IgD-negative memory B cell (primary cell): ENCODE data around the gene GRM7. TPM values are rescaled to one million over a fixed set of nuclear protein-coding genes. Genes with fewer than 3 reads are reported as not detected.

Experiments used
- H3K27ac Mint-ChIP-seq, 3 donors: one replicate each; pipeline ENCODE4 v1.8.0; 2020 to 2022; ENCODE audit warnings: mild to moderate bottlenecking in 3 of 3, mixed read lengths in 3 of 3, moderate library complexity in 1 of 3
- H3K27me3 Mint-ChIP-seq: one replicate; pipeline ENCODE4 v1.8.0; 2021; ENCODE audit warnings: mixed read lengths
- H3K36me3 Mint-ChIP-seq: one replicate; pipeline ENCODE4 v1.8.0; 2020; ENCODE audit warnings: mild to moderate bottlenecking, mixed read lengths
- H3K4me1 Mint-ChIP-seq, 3 donors: one replicate each; pipeline ENCODE4 v1.8.0; 2020 to 2022; ENCODE audit warnings: mixed read lengths in 3 of 3, mild to moderate bottlenecking in 1 of 3
- H3K4me3 Mint-ChIP-seq, 4 donors: one replicate each; pipeline ENCODE4 v1.8.0; 2020 to 2022; ENCODE audit warnings: mild to moderate bottlenecking in 4 of 4, mixed read lengths in 4 of 4, moderate library complexity in 3 of 4
- H3K9me3 Mint-ChIP-seq, 3 donors: one replicate each; pipeline ENCODE4 v1.8.0; 2020 to 2021; ENCODE audit warnings: mixed read lengths in 3 of 3, mild to moderate bottlenecking in 1 of 3
- polyA plus RNA-seq: library from polyadenylated mRNA; unstranded; fragments of 300-500 nt; fragmentation: Illumina TruSeq; gene quantifications from one replicate; pipeline ENCODE4 v1.2.3, GENCODE V29; 2021

Gene GRM7
- polyA plus RNA-seq, 1 donor from 2014 or later: not detected

DNA sequence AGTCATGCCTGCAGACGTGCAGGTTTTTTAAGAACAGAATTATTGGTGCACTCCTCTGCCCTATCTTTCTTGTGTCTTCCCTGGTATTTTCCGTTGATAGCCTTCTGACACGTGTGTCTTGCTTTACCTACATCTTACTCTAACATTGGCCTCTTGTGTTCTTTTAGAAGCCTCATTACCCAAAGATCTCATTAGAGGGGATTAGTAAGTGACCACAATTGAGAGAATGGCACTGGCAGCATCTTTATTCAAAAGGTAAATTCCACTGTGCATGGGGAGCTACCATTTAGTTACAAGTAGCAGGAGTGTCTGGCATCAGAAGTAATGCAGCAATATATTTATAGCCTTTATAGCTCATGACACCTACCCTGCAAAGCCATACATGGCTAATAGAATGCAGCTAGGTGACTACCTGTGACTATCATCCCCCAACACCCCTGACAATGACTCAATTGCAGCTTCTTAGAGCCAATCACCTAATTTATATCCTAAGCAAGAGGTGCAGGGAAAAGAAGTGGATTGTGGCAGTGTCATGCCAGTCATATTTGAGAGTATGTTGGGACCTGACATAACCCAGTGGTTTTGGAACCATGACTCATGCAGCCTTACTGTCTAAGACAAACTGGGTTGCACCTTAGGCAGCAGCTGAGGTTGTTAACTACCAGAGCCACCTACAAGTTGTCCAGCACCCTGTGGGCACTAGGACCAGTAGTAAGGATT, 164.8 kb downstream of the GRM7 start:
- Mint-ChIP-seq H3K9me3 (peaks cover 2 to 6% (median 6%) of the 10 kb centered on the region in 3 donors), H3K4me1 (no peaks in the 10 kb centered on the region), H3K27me3 (no peaks in the 10 kb centered on the region), H3K4me3 (no peak overlapping the region), H3K36me3 (no peaks in the 10 kb centered on the region), H3K27ac (no peak overlapping the region)

DNA sequence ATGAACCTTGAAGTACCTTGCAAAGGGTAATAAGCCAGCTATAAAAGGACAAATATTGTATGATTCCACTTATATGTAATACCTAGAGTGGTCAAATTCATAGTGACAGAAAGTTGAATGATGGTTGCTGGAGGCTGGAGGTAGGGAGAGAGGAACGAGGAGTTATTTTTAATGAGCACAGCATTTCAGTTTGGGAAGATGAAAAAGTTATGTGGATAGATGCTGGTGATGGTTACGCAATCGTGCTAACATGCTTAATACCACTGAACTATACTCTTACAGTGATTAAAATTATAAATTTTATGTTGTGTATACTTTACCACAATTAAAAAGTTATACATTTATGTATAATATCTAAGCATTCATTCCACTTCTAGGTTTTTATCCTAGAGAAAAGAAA, 168.6 kb downstream of the GRM7 start:
- peaks cover 0 to 4% (median 2%) of the 10 kb centered on the region in 3 donors for H3K9me3 Mint-ChIP-seq
- H3K4me1 Mint-ChIP-seq: no peaks in the 10 kb centered on the region
- H3K36me3 Mint-ChIP-seq: no peaks in the 10 kb centered on the region
- H3K27ac Mint-ChIP-seq: no peak overlapping the region
- no peaks in the 10 kb centered on the region for H3K27me3 Mint-ChIP-seq
- H3K4me3 Mint-ChIP-seq: no peak overlapping the region

DNA sequence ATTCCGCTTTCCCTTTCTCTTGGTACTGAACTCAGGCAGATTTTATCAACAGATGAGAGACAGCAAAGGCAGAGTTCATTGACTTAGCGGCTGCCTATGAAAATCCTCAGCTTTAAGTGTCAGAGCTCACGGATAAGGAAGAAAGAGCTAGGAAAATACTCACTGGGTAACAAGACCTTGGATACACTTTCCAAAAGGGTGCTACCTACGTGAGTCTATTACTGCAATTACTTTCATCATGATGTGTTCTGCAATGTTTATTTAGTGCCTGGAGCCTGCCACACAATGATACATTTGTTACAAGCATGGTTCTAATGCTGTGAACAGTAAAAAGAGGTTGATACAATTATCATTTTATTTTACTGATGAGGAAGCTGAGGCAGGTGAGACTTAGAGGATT, 177.5 kb downstream of the GRM7 start:
- no peak overlapping the region for H3K4me3 Mint-ChIP-seq
- no peaks in the 10 kb centered on the region for H3K36me3 Mint-ChIP-seq
- H3K9me3 Mint-ChIP-seq: peaks cover 0 to 5% (median 4%) of the 10 kb centered on the region in 3 donors
- no peaks in the 10 kb centered on the region for H3K4me1 Mint-ChIP-seq
- H3K27ac Mint-ChIP-seq: no peak overlapping the region
- no peaks in the 10 kb centered on the region for H3K27me3 Mint-ChIP-seq

DNA sequence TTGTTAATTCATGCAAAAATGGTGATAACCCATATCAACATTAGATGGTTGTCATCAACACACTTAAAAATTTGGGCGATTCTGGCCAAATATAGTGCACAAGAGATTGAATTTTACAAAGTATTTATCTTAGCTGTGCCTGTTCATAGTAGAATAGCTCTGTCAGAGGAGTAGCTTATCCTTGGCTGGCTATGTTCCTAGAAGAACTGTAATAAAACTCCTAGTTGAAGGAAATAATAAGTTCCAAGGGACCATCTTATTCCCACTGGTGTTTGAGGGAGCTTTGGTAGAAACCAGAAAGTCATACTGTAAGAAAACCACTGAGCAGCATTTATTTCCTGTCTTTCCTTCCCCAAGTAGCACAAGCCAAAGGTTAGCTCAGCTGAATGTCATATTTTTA, 201.8 kb downstream of the GRM7 start:
- Mint-ChIP-seq H3K9me3 (peaks cover 0 to 24% (median 0%) of the 10 kb centered on the region in 3 donors), H3K4me3 (no peak overlapping the region), H3K27ac (no peak overlapping the region), H3K27me3 (no peaks in the 10 kb centered on the region), H3K36me3 (no peaks in the 10 kb centered on the region), H3K4me1 (no peaks in the 10 kb centered on the region)

DNA sequence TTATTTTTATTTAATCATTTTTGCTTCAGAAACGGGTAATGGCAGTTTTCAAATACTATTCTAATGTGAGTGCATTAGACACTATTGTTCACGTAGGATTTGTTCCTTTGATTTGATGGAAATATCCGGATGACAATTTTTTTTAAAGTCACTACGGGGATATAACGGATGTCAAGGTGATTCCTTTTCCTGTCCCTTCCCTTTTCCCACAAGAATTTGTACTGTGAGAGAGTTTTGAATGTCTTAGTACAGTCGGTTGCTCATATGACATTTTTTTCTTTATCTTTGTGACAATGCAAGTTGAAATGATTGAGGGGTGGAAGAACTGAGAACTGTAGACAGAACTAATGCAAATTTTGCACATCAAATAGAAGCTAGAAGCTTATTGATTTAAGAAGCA, 209.5 kb downstream of the GRM7 start:
- H3K9me3 Mint-ChIP-seq: peaks cover 0 to 15% (median 0%) of the 10 kb centered on the region in 3 donors
- H3K4me1 Mint-ChIP-seq: no peaks in the 10 kb centered on the region
- no peak overlapping the region for H3K27ac Mint-ChIP-seq
- no peak overlapping the region for H3K4me3 Mint-ChIP-seq
- no peaks in the 10 kb centered on the region for H3K27me3 Mint-ChIP-seq
- no peaks in the 10 kb centered on the region for H3K36me3 Mint-ChIP-seq

GRCh38 chr3:7074217-7074616, 213.3 kb downstream of the GRM7 start:
- H3K9me3 Mint-ChIP-seq: peaks cover 0 to 3% (median 2%) of the 10 kb centered on the region in 3 donors
- no peak overlapping the region for H3K27ac Mint-ChIP-seq
- H3K4me3 Mint-ChIP-seq: no peak overlapping the region
- peaks cover 2% of the 10 kb centered on the region for H3K36me3 Mint-ChIP-seq
- H3K4me1 Mint-ChIP-seq: no peaks in the 10 kb centered on the region
- no peaks in the 10 kb centered on the region for H3K27me3 Mint-ChIP-seq

DNA sequence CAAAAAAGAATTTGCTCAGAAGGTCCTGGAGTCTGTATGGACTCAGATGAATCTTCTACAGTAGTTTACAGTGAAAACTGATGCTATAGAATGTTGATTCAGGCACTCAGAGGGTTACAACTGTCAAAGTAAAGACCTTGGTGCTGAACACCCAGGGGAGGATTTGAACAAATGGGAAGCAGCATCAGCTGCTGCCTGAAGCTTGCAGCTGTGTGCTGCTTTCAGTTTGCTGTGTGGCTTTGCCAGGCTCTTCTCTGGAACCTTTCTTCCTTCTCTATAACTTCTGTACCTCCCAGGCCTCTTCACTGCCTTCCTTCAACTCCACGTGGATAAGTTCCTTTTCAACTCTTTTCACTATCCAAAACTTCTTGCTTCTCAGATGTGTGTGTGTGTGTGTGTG, 214.2 kb downstream of the GRM7 start:
- H3K36me3 Mint-ChIP-seq: peaks cover 2% of the 10 kb centered on the region
- H3K27me3 Mint-ChIP-seq: no peaks in the 10 kb centered on the region
- peaks cover 0 to 3% (median 2%) of the 10 kb centered on the region in 3 donors for H3K9me3 Mint-ChIP-seq
- H3K27ac Mint-ChIP-seq: no peak overlapping the region
- H3K4me1 Mint-ChIP-seq: no peaks in the 10 kb centered on the region
- H3K4me3 Mint-ChIP-seq: no peak overlapping the region

- peaks cover 2% of the 10 kb centered on the region for H3K36me3 Mint-ChIP-seq
These were observed 215.0 kb downstream of the GRM7 start for GRCh38 chr3:7075901-7076300.

GRCh38 chr3:7082244-7082643, 221.3 kb downstream of the GRM7 start:
- Mint-ChIP-seq H3K4me3 (no peak overlapping the region), H3K27me3 (no peaks in the 10 kb centered on the region), H3K9me3 (peaks cover 0 to 7% (median 3%) of the 10 kb centered on the region in 3 donors), H3K27ac (no peak overlapping the region), H3K36me3 (no peaks in the 10 kb centered on the region), H3K4me1 (no peaks in the 10 kb centered on the region)

More at GRCh38 chr3:7075901-7076300, 215.0 kb downstream of the GRM7 start:
- H3K27ac Mint-ChIP-seq: no peak overlapping the region
- H3K4me3 Mint-ChIP-seq: peak overlapping the region in 1 of 4 donors; percentile 60
- H3K9me3 Mint-ChIP-seq: peaks cover 0 to 3% (median 2%) of the 10 kb centered on the region in 3 donors
- H3K27me3 Mint-ChIP-seq: no peaks in the 10 kb centered on the region
- no peaks in the 10 kb centered on the region for H3K4me1 Mint-ChIP-seq

DNA sequence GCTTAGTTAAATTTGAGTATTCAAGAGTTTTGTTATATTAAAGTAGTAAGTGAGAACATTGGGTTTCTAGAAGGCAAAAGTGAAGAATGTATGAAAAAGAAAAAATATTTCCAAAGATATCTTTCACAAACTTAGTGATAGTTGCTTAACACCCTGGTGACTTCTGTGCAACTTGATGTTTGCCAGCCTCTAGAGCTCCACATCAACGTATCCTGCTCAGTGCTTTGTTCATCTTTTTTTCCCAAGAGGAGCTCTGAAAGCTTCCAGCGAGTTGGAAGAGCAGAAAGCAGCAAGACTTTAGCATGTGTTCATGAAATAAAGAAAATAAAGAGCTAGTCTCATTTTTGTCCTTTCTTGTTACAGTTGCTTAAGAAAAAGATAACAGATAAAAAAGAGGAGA, 225.5 kb downstream of the GRM7 start:
- H3K27ac Mint-ChIP-seq: no peak overlapping the region
- no peaks in the 10 kb centered on the region for H3K4me1 Mint-ChIP-seq
- H3K27me3 Mint-ChIP-seq: no peaks in the 10 kb centered on the region
- H3K36me3 Mint-ChIP-seq: no peaks in the 10 kb centered on the region
- no peak overlapping the region for H3K4me3 Mint-ChIP-seq
- peaks cover 3 to 7% (median 3%) of the 10 kb centered on the region in 3 donors for H3K9me3 Mint-ChIP-seq

DNA sequence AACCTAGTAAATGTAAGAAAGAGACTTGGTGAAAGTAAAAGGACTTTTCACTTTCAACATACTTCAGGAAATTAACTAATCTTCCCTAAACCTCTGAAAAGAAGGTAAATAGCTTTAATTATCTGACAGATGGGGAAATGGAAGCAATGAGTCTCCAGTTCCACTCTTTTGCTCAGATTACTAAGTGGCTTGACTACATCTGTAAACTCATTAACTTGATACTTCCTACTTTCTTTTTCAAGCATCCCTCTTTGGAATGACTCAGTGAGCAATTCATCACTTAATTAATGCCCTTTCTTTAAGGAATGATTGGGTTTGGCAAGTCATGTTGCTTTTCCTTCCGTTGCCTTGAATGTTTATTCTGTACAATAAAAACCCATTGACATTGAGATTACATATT, 234.2 kb downstream of the GRM7 start:
- no peaks in the 10 kb centered on the region for H3K27me3 Mint-ChIP-seq
- H3K27ac Mint-ChIP-seq: no peak overlapping the region
- H3K4me3 Mint-ChIP-seq: no peak overlapping the region
- H3K4me1 Mint-ChIP-seq: no peaks in the 10 kb centered on the region
- peaks cover 2 to 4% (median 3%) of the 10 kb centered on the region in 3 donors for H3K9me3 Mint-ChIP-seq
- no peaks in the 10 kb centered on the region for H3K36me3 Mint-ChIP-seq

DNA sequence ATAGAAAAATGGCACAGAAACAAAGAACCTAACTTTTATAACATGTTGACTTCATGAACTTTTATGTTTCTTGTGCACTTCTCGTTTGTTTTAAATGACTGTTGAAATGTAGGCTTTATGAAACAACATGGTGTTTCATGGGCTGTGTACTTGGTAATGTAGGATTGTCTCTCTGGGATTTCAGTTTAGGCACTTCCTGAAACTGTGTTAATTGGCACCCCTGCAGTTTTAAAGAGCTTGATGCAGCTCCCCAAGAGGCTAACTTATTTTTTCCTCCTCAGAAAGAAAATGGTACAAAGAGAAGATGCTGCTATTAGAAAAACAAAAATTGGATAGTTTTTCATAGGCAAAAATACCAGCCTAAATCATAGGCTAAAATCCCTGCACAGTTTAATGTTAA, 239.2 kb downstream of the GRM7 start:
- Mint-ChIP-seq H3K4me1 (no peaks in the 10 kb centered on the region), H3K4me3 (no peak overlapping the region), H3K9me3 (peaks cover 1 to 3% (median 3%) of the 10 kb centered on the region in 3 donors), H3K36me3 (no peaks in the 10 kb centered on the region), H3K27me3 (no peaks in the 10 kb centered on the region), H3K27ac (no peak overlapping the region)

GRCh38 chr3:7106635-7107034, 245.7 kb downstream of the GRM7 start:
- Mint-ChIP-seq H3K4me1 (no peaks in the 10 kb centered on the region), H3K36me3 (peaks cover 1% of the 10 kb centered on the region)

GRCh38 chr3:7112523-7113056, 251.7 kb downstream of the GRM7 start:
- Mint-ChIP-seq H3K4me3 (no peak overlapping the region), H3K4me1 (no peaks in the 10 kb centered on the region), H3K36me3 (peaks cover 1% of the 10 kb centered on the region), H3K27ac (no peak overlapping the region), H3K27me3 (no peaks in the 10 kb centered on the region), H3K9me3 (peaks cover 0 to 5% (median 4%) of the 10 kb centered on the region in 3 donors)

More at GRCh38 chr3:7106635-7107034, 245.7 kb downstream of the GRM7 start:
- no peaks in the 10 kb centered on the region for H3K27me3 Mint-ChIP-seq
- no peak overlapping the region for H3K4me3 Mint-ChIP-seq
- H3K27ac Mint-ChIP-seq: no peak overlapping the region
- peaks cover 0 to 9% (median 4%) of the 10 kb centered on the region in 3 donors for H3K9me3 Mint-ChIP-seq

DNA sequence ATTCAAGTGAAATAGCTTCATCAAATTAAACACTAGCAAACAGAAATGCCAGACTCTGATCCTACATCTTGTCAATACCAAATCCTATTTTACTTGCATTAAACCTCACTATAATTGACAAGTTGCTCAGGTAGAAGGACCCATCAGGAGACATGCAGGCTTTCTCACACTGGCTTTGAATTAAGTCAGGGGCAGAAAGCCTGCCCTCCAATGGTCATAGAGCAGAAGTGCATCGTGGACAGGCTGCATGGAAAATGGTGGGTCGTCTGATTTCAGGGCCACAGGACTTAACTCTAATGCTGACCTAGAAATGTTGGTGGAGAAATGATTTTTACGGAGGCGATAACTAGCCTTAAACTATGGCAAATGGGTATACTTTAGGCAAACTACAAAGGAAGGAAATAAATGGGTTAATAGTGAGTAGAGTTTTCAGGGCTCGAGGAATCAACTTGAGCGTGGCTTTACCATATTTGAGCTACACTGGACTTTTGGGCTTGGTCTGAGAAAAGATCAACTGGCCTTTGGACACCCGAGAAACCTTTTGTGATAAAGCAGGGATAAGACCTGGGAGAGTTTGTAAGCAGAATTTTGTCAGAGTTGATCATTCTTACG, 283.9 kb downstream of the GRM7 start:
- H3K27ac Mint-ChIP-seq: no peak overlapping the region
- H3K4me3 Mint-ChIP-seq: no peak overlapping the region
- H3K9me3 Mint-ChIP-seq: peaks cover 0 to 1% (median under 1%) of the 10 kb centered on the region in 3 donors
- no peaks in the 10 kb centered on the region for H3K4me1 Mint-ChIP-seq
- H3K36me3 Mint-ChIP-seq: no peaks in the 10 kb centered on the region
- no peaks in the 10 kb centered on the region for H3K27me3 Mint-ChIP-seq
